CD14-positive monocyte (primary cell): ENCODE measurements around the gene P4HB. TPM values are rescaled to one million over a fixed set of nuclear protein-coding genes. Genes with fewer than 3 reads are reported as not detected.

Source experiments
- DNase-seq, 3 donors: peaks; one replicate each; pipeline ENCODE4 v3.0.0-alpha.2; 2011 to 2022
- H2AFZ ChIP-seq: 2 replicates; pipeline ENCODE4 v1.6.0; 2012; ENCODE audit warnings: mild to moderate bottlenecking, low read depth, low read length, inconsistent platforms; ENCODE audit not compliant: insufficient read depth, poor library complexity, severe bottlenecking
- H3K27ac ChIP-seq, 2 donors: 1 replicate in 1 of 2; 2 replicates in 1 of 2; pipeline ENCODE4 v1.5.1; 2012 to 2013; ENCODE audit warnings: low read length in 2 of 2, control low read depth in 1 of 2, inconsistent platforms in 1 of 2, low read depth in 1 of 2, mild to moderate bottlenecking in 1 of 2
- H3K27me3 ChIP-seq, 2 donors: one replicate each; pipeline versions ENCODE4 v1.6.0 to v1.6.1; 2011 to 2013; ENCODE audit warnings: low read length in 2 of 2; ENCODE audit not compliant: control insufficient read depth in 2 of 2, insufficient read depth in 2 of 2
- H3K36me3 ChIP-seq, 2 donors: replicated peaks in 1 of 2; 1 replicate in 1 of 2; 2 replicates in 1 of 2; pipeline versions ENCODE4 v1.5.1 to v1.6.1; 2012 to 2013; ENCODE audit warnings: low read length in 2 of 2, control low read depth in 1 of 2, inconsistent platforms in 1 of 2, mild to moderate bottlenecking in 1 of 2; ENCODE audit not compliant: insufficient read depth in 2 of 2, control insufficient read depth in 1 of 2
- H3K4me1 ChIP-seq, 2 donors: 1 replicate in 1 of 2; 2 replicates in 1 of 2; pipeline versions ENCODE4 v1.5.1 to v1.6.1; 2012 to 2013; ENCODE audit warnings: low read length in 2 of 2, control low read depth in 1 of 2, inconsistent platforms in 1 of 2, mild to moderate bottlenecking in 1 of 2, moderate library complexity in 1 of 2; ENCODE audit not compliant: insufficient read depth in 2 of 2, control insufficient read depth in 1 of 2
- H3K4me2 ChIP-seq: replicated peaks from 2 replicates; pipeline ENCODE3; 2012; ENCODE audit warnings: low read length, moderate library complexity, mild to moderate bottlenecking; ENCODE audit not compliant: poor library complexity, severe bottlenecking; ENCODE audit errors: extremely low read depth
- H3K4me3 ChIP-seq, 3 experiments: fragments of 200-600 bp in 1 of 3; sonication (generic) in 1 of 3; replicated peaks in 1 of 3; 1 replicate in 2 of 3; 2 replicates in 1 of 3; pipeline ENCODE4 v1.5.1; 2011 to 2013; ENCODE audit warnings: low read length in 3 of 3, mild to moderate bottlenecking in 3 of 3, control low read depth in 2 of 3, low read depth in 2 of 3, inconsistent platforms in 1 of 3, moderate library complexity in 1 of 3
- H3K79me2 ChIP-seq: 2 replicates; pipeline ENCODE4 v1.6.0; 2012; ENCODE audit warnings: mild to moderate bottlenecking, control low read depth, inconsistent platforms, low read length, moderate library complexity; ENCODE audit not compliant: insufficient read depth
- H3K9ac ChIP-seq: 2 replicates; pipeline ENCODE4 v1.6.0; 2017; ENCODE audit warnings: low read length, mild to moderate bottlenecking; ENCODE audit not compliant: insufficient read depth, poor library complexity, severe bottlenecking
- H3K9me3 ChIP-seq, 2 donors: replicated peaks in 1 of 2; 1 replicate in 1 of 2; 2 replicates in 1 of 2; pipeline versions ENCODE4 v1.5.1 to v1.6.1; 2012 to 2013; ENCODE audit warnings: low read length in 2 of 2, control low read depth in 1 of 2; ENCODE audit not compliant: control insufficient read depth in 1 of 2, insufficient read depth in 1 of 2
- H4K20me1 ChIP-seq: 2 replicates; pipeline ENCODE4 v1.6.0; 2012; ENCODE audit warnings: mild to moderate bottlenecking, low read length, control low read depth, moderate library complexity; ENCODE audit not compliant: insufficient read depth
- H3K27ac Mint-ChIP-seq, 7 donors: one replicate each; pipeline ENCODE4 v1.8.0; 2020; ENCODE audit warnings: mild to moderate bottlenecking in 7 of 7, mixed read lengths in 7 of 7, moderate library complexity in 6 of 7, inconsistent platforms in 2 of 7
- H3K27me3 Mint-ChIP-seq, 3 donors: one replicate each; pipeline ENCODE4 v1.8.0; 2021 to 2022; ENCODE audit warnings: low read depth in 3 of 3, mild to moderate bottlenecking in 3 of 3, mixed read lengths in 3 of 3, moderate library complexity in 3 of 3, inconsistent platforms in 1 of 3
- H3K36me3 Mint-ChIP-seq, 2 donors: one replicate each; pipeline ENCODE4 v1.8.0; 2020; ENCODE audit warnings: mixed read lengths in 2 of 2, inconsistent platforms in 1 of 2, mild to moderate bottlenecking in 1 of 2
- H3K4me1 Mint-ChIP-seq: one replicate; pipeline ENCODE4 v1.8.0; 2020; ENCODE audit warnings: mild to moderate bottlenecking, mixed read lengths
- H3K4me3 Mint-ChIP-seq, 2 donors: one replicate each; pipeline ENCODE4 v1.8.0; 2020; ENCODE audit warnings: mild to moderate bottlenecking in 2 of 2, mixed read lengths in 2 of 2, moderate library complexity in 1 of 2
- H3K9me3 Mint-ChIP-seq, 7 donors: one replicate each; pipeline ENCODE4 v1.8.0; 2020 to 2022; ENCODE audit warnings: mixed read lengths in 7 of 7, mild to moderate bottlenecking in 6 of 7, moderate library complexity in 6 of 7, inconsistent platforms in 2 of 7
- WGBS: methylation state at CpG from one replicate; pipeline ENCODE4 v1.1.5; 2013; ENCODE audit warnings: missing lambda C conversion rate; ENCODE audit not compliant: insufficient coverage; 5-methylcytosine and 5-hydroxymethylcytosine counted together
- intact Hi-C, 2 donors: fragments of 100-400 bp; cut with micrococcal nuclease; formaldehyde crosslinking; loops; one replicate each; pipeline versions ENCODE4 v1.15.0 to v1.15.1; 2023
- polyA plus RNA-seq, 3 donors: library from polyadenylated mRNA; depleted of rRNA in 1 of 3; unstranded in 2 of 3; stranded (reverse) in 1 of 3; fragments of 300-500 nt in 2 of 3; fragments of >200 nt in 1 of 3; fragmentation: Illumina TruSeq in 2 of 3; gene quantifications; 1 replicate in 2 of 3; 2 replicates in 1 of 3; pipeline ENCODE4 v1.2.3, GENCODE V29; 2012 to 2021
- TF ChIP-seq, protein P1 (sequence below): fragments of 200-600 bp; IDR thresholded peaks from one replicate; pipeline ENCODE4 v1.8.0; 2022; ENCODE audit warnings: antibody characterized with exemption, mild to moderate bottlenecking

Gene P4HB
- polyA plus RNA-seq, 3 donors, result 108 to 297 (median 291) TPM

DNA sequence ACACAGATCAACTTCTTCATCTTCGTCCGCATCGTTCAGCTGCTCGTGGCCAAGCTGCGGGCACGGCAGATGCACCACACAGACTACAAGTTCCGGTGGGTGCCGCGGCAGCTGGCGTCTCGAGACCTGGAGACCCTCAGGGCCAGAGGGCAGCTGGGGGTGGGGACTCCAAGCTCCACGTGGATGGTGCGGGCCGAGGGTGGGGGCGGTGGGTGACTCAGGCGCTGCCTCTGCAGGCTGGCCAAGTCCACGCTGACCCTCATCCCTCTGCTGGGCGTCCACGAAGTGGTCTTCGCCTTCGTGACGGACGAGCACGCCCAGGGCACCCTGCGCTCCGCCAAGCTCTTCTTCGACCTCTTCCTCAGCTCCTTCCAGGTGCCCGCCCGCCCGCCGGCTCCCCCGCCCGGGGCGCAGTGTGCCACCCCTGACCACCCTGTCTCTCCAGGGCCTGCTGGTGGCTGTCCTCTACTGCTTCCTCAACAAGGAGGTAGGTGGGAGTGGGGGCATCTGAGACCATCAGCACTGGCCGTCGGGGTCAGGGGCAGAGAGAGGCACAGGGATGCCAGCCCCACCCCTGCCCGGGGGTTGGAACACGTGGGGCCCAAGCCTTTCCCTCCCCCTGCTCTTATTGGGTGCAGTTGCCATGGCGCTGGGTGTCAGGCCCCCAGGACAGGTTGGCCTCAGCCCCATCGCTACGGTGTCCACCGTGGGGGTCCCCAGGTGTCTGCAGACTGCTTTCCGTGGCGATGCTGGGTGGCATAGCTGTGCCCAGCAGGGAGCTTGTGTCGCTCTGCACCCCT is 47.6 kb downstream of the P4HB start:
- H3K4me3 ChIP-seq, result no peak overlapping the region
- no peaks in the 10 kb centered on the region for H3K9me3 ChIP-seq
- H3K27ac ChIP-seq, result no peak overlapping the region
- intact Hi-C loops, result no loop called here
- peaks cover 0 to 10% of the 10 kb centered on the region in 2 donors for H3K27me3 ChIP-seq
- no peak overlapping the region for H2AFZ ChIP-seq
- Mint-ChIP-seq H3K4me3 (no peak overlapping the region), H3K4me1 (peaks cover 3% of the 10 kb centered on the region), H3K27ac (no peak overlapping the region), H3K27me3 (peaks cover 18 to 42% (median 19%) of the 10 kb centered on the region in 3 donors), H3K9me3 (peaks cover 0 to 4% (median 2%) of the 10 kb centered on the region in 7 donors), H3K36me3 (no peaks in the 10 kb centered on the region)
- H3K36me3 ChIP-seq, result no peaks in the 10 kb centered on the region
- 88% methylated on average over 34 of the region's 45 CpGs for WGBS
- no peak overlapping the region for H3K4me2 ChIP-seq
- TF ChIP-seq, protein P1, sequence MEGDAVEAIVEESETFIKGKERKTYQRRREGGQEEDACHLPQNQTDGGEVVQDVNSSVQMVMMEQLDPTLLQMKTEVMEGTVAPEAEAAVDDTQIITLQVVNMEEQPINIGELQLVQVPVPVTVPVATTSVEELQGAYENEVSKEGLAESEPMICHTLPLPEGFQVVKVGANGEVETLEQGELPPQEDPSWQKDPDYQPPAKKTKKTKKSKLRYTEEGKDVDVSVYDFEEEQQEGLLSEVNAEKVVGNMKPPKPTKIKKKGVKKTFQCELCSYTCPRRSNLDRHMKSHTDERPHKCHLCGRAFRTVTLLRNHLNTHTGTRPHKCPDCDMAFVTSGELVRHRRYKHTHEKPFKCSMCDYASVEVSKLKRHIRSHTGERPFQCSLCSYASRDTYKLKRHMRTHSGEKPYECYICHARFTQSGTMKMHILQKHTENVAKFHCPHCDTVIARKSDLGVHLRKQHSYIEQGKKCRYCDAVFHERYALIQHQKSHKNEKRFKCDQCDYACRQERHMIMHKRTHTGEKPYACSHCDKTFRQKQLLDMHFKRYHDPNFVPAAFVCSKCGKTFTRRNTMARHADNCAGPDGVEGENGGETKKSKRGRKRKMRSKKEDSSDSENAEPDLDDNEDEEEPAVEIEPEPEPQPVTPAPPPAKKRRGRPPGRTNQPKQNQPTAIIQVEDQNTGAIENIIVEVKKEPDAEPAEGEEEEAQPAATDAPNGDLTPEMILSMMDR, result no peak
- no peaks in the 10 kb centered on the region for H3K79me2 ChIP-seq
- no peak for DNase-seq
- no peaks in the 10 kb centered on the region for H4K20me1 ChIP-seq
- H3K9ac ChIP-seq, result no peak overlapping the region
- H3K4me1 ChIP-seq, result no peaks in the 10 kb centered on the region

DNA sequence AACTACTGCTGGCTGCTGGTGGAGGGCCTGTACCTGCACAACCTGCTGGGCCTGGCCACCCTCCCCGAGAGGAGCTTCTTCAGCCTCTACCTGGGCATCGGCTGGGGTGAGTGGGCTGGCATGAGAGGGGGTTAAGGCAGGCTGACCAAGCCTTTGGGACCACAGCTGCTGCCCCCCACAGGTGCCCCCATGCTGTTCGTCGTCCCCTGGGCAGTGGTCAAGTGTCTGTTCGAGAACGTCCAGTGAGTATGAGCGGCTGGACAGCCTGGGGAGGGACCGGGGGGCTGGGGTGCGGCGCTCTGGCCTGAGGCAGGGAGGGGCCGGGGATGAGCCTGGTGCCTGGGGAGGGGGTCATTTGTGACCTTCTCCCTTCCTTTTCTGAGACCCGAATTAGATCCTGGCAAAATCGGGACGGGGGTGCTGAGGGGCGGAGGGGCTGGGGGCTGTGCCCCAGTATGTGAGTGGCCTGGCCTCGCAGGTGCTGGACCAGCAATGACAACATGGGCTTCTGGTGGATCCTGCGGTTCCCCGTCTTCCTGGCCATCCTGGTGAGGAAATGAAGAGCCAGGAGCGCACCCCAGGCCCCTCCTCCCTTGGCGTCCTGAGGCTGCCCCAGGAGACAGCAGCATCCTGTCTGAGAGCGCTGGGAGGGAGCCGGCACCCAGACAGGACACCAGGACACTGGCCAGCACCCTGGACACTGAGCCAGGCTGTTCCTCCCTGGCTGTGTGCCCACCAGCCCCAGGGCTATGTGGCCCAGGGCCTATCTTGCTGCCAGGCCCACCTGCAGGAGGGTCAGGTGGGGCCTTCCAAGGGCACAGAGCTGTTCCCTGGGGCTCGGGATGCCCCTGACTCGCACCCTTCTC is 48.4 kb downstream of the P4HB start:
- Mint-ChIP-seq H3K4me3 (no peak overlapping the region), H3K27ac (no peak overlapping the region), H3K36me3 (no peaks in the 10 kb centered on the region), H3K27me3 (peaks cover 15 to 45% (median 27%) of the 10 kb centered on the region in 3 donors), H3K9me3 (peaks cover 0 to 4% (median 2%) of the 10 kb centered on the region in 7 donors), H3K4me1 (no peaks in the 10 kb centered on the region)
- Histone ChIP-seq H2AFZ (no peak overlapping the region), H3K27ac (no peak overlapping the region), H3K79me2 (no peaks in the 10 kb centered on the region), H3K9me3 (no peaks in the 10 kb centered on the region), H4K20me1 (no peaks in the 10 kb centered on the region), H3K4me1 (no peaks in the 10 kb centered on the region), H3K9ac (no peak overlapping the region), H3K4me2 (no peak overlapping the region), H3K27me3 (peaks cover 0 to 19% of the 10 kb centered on the region in 2 donors), H3K4me3 (no peak overlapping the region), H3K36me3 (no peaks in the 10 kb centered on the region)
- intact Hi-C loops, result no loop called here
- DNase-seq, result no peak
- TF ChIP-seq, protein P1, result no peak
- 91% methylated on average over 20 of the region's 24 CpGs for WGBS
